Lower lobe of right lung (tissue), 2 donors: ENCODE measurements around the gene RRAGA. TPM values are rescaled to one million over a fixed set of nuclear protein-coding genes. Genes with fewer than 3 reads are reported as not detected.

Source experiments
- ATAC-seq, 2 donors: fragments of 200-7000 bp; cut with Tn5 transposase; one replicate each; pipeline ENCODE4 v1.9.1; 2020 to 2022; ENCODE audit warnings: mild to moderate bottlenecking in 2 of 2, moderate library complexity in 2 of 2
- DNase-seq: peaks from one replicate; pipeline ENCODE4 v3.0.0-alpha.2; 2020
- H3K27ac ChIP-seq: fragments of 200-600 bp; one replicate; pipeline ENCODE4 v1.8.0; 2022
- H3K27me3 ChIP-seq: fragments of 200-600 bp; one replicate; pipeline ENCODE4 v1.8.0; 2022; ENCODE audit warnings: low read depth
- H3K36me3 ChIP-seq: fragments of 200-600 bp; one replicate; pipeline ENCODE4 v1.8.0; 2022; ENCODE audit warnings: mild to moderate bottlenecking
- H3K4me1 ChIP-seq: fragments of 200-600 bp; one replicate; pipeline ENCODE4 v1.8.0; 2022
- H3K4me3 ChIP-seq: fragments of 200-600 bp; one replicate; pipeline ENCODE4 v1.8.0; 2022; ENCODE audit warnings: mild to moderate bottlenecking
- H3K9me3 ChIP-seq: fragments of 200-600 bp; one replicate; pipeline ENCODE4 v1.8.0; 2022
- intact Hi-C: fragments of 100-400 bp; cut with DNase I; formaldehyde crosslinking; loops from one replicate; pipeline ENCODE4 v1.11.0; 2022
- long read RNA-seq: library from polyadenylated mRNA; unstranded; transcript quantifications from one replicate; pipeline ENCODE4 v2.0.0, GENCODE V29; 2021
- total RNA-seq: library from RNA; stranded (reverse); fragmentation: NEBNext Ultra II Directional; extraction: Animal tissue kit (Norgen Biotek cat#: 25700); gene quantifications from one replicate; pipeline ENCODE4 v1.2.1, GENCODE V29; 2021
- TF ChIP-seq, protein P1 (sequence below): fragments of 200-600 bp; IDR thresholded peaks from one replicate; pipeline ENCODE4 v1.8.0; 2022; ENCODE audit warnings: antibody characterized with exemption, mild to moderate bottlenecking
- donor health status: DM: no; HTN: yes; CAD: no; lungs with severe emphysema.

RRAGA gene, protein sequence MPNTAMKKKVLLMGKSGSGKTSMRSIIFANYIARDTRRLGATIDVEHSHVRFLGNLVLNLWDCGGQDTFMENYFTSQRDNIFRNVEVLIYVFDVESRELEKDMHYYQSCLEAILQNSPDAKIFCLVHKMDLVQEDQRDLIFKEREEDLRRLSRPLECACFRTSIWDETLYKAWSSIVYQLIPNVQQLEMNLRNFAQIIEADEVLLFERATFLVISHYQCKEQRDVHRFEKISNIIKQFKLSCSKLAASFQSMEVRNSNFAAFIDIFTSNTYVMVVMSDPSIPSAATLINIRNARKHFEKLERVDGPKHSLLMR
- 74.2 TPM for total RNA-seq
- long read RNA-seq, transcript RRAGA-201 (1 exons, 1,589 nt), result major isoform, 191 of 191 reads
- long read RNA-seq, partial matches to known transcripts, result 0 of 191 reads
- long read RNA-seq, other reads (novel, unspliced or antisense), result 0 of 191 reads

- Histone ChIP-seq H3K36me3 (no peaks in the 10 kb centered on the region), H3K9me3 (no peaks in the 10 kb centered on the region), H3K4me1 (peaks cover 35% of the 10 kb centered on the region), H3K4me3 (peak within 1 kb of the TSS; percentile 76), H3K27me3 (no peaks in the 10 kb centered on the region), H3K27ac (peak within 1 kb of the TSS; percentile 92)
- peak; percentile 95 for DNase-seq
- intact Hi-C loops, result no loop called here
- TF ChIP-seq, protein P1, sequence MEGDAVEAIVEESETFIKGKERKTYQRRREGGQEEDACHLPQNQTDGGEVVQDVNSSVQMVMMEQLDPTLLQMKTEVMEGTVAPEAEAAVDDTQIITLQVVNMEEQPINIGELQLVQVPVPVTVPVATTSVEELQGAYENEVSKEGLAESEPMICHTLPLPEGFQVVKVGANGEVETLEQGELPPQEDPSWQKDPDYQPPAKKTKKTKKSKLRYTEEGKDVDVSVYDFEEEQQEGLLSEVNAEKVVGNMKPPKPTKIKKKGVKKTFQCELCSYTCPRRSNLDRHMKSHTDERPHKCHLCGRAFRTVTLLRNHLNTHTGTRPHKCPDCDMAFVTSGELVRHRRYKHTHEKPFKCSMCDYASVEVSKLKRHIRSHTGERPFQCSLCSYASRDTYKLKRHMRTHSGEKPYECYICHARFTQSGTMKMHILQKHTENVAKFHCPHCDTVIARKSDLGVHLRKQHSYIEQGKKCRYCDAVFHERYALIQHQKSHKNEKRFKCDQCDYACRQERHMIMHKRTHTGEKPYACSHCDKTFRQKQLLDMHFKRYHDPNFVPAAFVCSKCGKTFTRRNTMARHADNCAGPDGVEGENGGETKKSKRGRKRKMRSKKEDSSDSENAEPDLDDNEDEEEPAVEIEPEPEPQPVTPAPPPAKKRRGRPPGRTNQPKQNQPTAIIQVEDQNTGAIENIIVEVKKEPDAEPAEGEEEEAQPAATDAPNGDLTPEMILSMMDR, result peak; percentile 82
- ATAC-seq, result peak; percentile 97 to 98
Observed at GRCh38 chr9:19048966-19049916, at the start of gene RRAGA. Gene RRAGA, plus strand, starts transcription at chr9:19049427. Its CDS starts 233 bp downstream, at chr9:19049660.

GRCh38 chr9:19000133-19000532 lies 49.1 kb upstream of the RRAGA start:
- Histone ChIP-seq H3K36me3 (no peaks in the 10 kb centered on the region), H3K9me3 (no peaks in the 10 kb centered on the region), H3K4me1 (no peaks in the 10 kb centered on the region), H3K27me3 (no peaks in the 10 kb centered on the region), H3K4me3 (no peak overlapping the region), H3K27ac (no peak overlapping the region)
- intact Hi-C loops, result no loop called here
- ATAC-seq, result no peak
- TF ChIP-seq, protein P1, result no peak
- no peak for DNase-seq

- ATAC-seq (no peak), DNase-seq (no peak)
- H3K27me3 ChIP-seq, result no peaks in the 10 kb centered on the region
- TF ChIP-seq, protein P1, result no peak
- H3K9me3 ChIP-seq, result no peaks in the 10 kb centered on the region
- no peak overlapping the region for H3K27ac ChIP-seq
- no peak overlapping the region for H3K4me3 ChIP-seq
- no peaks in the 10 kb centered on the region for H3K36me3 ChIP-seq
- H3K4me1 ChIP-seq, result no peaks in the 10 kb centered on the region
- intact Hi-C loops, result no loop called here
Observed at GRCh38 chr9:19009391-19009965, 39.7 kb upstream of the RRAGA start.

DNA sequence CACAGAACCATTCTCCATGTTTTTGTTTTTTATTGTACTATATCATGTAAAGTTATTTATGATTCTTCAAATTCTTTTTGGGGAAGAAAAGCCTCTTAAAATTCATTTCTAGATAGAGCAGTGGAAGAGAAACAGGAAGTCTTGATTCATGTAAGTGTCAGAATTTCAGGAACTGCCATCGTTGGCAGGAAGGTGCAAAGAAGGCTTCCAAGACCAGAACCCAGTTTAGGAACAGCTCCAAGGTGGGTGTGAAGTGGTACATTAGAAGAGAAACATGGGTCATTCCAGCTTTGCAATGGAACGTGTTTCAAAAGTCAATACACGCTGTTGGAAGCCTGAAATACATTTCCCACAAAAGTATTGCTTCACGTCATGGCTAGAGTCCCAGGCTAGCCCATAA lies 31.0 kb upstream of the RRAGA start:
- intact Hi-C loops, result no loop called here
- H3K27me3 ChIP-seq, result no peaks in the 10 kb centered on the region

More for the DNA sequence above, 31.0 kb upstream of the RRAGA start:
- no peak for DNase-seq
- H3K4me1 ChIP-seq, result no peaks in the 10 kb centered on the region
- no peaks in the 10 kb centered on the region for H3K9me3 ChIP-seq
- no peak overlapping the region for H3K27ac ChIP-seq
- no peaks in the 10 kb centered on the region for H3K36me3 ChIP-seq
- H3K4me3 ChIP-seq, result no peak overlapping the region
- ATAC-seq, result no peak
- TF ChIP-seq, protein P1, result no peak
